T follicular helper cell (primary cell): Measurements from ENCODE around the gene OR6B3.
"Not testable (repeated sequence)": the region's sequence is repeated elsewhere in the genome, so short reads cannot be mapped to it uniquely, and the experiment has no call there.

Experiments
- DNase-seq: peaks from one replicate; pipeline ENCODE4 v3.0.0-alpha.2; 2020; ENCODE audit warnings: low read depth
- total RNA-seq, 2 experiments: gene quantifications; one replicate each; lab custom pipeline; 2026; lab: John Stamatoyannopoulos, UW

Gene OR6B3
- 0 reads per million in 2 experiments for total RNA-seq

DNA sequence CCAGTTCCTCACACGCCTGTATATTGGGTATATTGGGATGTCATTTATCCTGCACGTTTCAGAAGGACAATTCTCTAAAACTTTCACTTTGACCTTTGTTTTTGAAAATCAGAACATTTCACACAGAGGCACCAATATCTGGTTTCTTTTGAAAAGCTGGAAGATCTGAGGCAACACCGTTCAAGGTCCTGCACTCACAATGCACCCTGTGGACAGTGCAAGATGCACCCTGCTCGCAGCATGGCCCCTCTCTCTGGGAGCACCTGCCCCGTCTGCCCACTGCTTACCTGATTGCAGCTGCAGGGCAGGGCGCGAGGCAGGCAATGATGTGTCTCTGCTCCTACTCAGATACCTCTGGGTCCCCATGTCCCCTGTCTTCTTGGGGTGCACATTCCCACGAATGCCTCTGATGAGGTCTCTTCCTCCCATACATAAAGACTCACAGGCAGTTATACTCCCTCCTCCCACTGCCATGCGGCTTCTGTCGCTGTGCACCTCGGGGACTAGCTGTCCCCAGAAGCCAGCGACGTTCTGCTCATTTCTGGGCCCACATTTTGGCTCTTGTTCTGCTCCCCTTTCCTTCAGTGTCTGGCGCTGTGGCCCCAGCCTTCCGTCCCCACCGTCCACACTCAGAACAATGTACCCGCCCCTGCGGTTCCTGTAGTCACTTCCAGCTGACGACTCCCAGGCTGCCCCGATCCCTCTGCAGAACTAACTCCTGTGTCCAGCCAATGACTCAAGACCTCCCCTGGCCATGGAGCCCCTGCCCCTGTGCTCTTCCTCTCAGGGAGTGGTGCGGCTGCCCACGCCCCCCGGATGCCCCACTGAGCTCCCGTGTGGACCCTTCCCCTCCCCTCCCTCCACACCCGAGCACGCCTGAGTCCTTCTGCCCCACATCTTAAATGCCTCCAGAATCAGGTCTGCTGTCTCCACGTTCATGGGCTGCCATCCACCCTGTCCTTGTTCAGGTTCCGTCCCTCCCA, at the start of gene OR6B3:
TSS of gene OR6B3 (minus strand) at position 349 of the 983 bp plus-strand sequence.
- DNase-seq: no peak

DNA sequence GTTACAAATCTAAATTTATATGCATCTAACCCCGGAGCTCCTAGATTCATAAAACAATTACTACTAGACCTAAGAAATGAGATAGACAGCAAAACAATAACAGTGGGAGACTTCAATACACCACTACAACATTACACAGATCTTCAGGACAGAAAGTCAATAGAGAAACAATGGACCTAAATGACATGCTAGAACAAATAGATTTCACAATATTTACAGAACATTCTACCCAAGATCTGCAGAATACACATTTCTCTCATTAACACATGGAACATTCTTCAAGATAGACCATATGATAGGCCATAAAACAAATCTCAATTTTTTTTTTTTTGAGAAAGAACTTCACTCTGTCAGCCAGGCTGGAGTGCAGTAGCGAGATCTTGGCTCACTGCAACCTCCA, 45.0 kb upstream of the OR6B3 start:
- DNase-seq: no peak

DNA sequence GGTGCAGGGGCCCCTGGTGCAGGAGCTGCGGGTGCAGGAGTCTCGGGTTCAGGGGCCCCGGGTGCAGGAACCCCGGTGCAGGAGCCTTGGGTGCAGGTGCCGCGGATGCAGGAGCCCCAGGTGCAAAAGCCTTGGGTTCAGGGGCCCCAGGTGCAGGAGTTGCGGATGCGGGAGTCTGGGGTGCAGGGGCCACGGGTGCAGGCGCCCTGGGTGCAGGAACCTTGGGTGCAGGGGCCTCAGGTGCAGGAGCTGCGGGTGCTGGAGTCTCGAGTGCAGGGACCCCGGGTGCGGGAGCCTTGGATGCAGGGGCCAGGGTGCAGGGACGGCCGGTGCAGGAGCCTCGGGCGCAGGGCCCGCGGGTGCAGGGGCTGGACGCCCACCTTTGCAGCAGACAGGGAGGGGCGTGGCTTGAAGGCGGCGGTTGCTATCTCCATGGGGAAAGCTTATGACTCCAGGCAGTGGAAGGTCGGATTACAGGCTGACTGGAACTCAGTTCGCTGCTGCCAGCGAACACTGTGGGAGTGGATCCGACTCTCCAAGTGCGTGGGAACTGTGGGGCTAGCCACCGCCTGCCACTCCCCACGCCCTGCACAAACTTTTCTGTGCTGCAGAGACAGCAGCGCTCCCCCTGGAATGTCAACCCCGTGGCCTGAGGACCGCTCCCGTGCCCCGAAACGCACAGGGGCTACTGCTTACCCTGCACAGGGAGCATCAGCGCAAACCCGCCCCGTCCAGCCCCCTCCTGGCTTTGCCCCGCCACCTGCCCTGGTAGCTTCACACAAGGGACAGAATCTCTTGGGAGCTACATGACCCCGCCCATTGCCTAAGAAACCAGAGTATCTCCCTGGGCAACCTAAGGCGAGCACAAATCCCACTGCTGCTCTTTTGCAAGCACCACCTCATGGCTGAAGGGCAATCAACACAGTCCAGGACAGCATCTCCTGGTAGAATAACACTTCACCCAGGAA, 42.5 kb upstream of the OR6B3 start:
- no peak for DNase-seq

DNA sequence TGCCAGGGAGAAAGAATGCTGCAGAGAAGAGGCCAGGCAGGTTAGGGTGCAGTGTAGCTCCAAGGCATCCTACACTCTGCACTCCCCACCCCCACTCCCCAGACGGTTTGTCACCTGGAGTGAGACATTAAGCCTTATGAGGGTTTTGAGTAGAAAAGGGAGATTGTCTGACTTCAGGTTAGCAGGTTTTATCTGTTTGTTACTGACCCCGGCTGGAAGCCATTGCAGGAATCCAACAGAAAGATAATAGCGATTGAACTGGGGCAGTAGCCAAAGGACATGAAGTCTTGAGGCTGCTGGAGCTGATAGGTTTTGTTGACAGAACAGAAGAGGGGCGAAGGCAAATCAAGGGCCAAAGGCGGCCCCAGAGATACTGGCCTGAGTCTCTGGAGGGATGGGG, 36.0 kb upstream of the OR6B3 start:
- DNase-seq: no peak

DNA sequence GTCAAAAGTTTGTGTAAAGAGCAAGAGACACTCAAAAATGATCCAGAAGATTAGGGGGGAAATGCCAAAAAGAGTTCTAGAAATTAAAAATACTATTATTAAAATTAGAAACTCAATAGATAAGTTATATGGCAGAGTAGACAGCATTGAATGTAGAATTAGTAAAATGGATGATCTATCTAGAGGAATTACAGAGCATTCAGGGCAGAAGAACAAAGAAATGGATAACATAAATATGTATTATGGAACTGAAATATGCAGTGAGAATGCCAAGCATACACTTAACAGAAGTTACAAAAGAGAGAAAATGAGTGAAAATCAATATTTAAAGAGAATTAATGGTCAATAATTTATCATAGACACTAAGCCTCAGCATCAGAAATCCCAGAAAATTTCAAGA, 33.2 kb upstream of the OR6B3 start:
- no peak for DNase-seq

DNA sequence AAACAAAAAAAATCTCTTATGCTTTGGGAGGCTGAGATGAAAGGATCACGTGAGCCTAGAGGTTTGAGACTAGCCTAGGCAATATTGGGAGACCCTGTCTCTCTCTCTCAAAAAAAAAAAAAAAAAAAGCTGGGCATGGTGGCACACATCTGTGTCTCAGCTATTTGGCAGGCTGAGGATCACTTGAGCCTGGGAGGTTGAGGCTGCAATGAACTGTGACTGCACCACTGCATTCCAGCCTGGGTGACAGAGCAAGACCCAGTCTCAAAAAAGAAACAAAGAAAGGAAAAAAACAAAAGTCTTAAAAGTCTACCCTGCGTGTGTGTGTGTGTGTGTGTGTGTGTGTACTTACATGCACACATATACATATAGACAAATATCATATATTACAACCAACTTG, 25.3 kb upstream of the OR6B3 start:
- DNase-seq: no peak

DNA sequence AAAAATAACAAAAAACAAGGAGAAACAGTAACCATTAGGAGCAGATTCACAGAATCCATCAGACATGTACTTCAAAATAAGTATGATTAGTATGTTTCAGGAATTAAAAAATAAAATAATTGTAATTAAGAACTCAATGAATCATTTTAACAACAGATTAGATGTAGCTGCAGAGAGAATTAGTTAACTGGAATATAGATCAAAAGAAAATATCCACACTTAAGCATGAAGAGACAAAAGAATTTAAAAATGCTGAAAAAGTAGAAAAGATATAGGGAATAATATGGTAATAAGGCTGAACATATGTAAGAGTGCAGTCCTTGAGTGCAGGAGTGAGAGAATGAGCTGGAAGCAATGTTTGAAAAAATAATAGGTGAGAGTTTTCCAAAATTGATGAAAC, 24.1 kb upstream of the OR6B3 start:
- no peak for DNase-seq

DNA sequence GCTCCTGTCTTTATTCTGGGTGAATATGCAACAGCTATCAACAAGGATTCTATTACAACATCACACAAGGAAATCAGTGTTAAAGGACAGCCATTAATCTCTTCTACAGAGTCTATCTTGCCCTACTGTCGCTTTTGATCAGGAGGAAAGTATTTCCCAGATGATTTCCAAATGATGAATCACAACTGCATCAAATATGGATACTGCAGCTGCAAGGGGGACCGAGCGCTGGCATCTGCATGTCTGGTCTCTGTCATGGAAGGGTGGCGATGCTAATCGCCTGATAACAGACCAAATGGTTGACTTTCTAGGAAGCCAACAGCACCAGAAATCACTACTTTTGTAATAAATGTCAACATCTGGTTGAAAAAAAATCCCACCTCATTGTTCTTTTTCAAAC, 21.2 kb upstream of the OR6B3 start:
- no peak for DNase-seq

DNA sequence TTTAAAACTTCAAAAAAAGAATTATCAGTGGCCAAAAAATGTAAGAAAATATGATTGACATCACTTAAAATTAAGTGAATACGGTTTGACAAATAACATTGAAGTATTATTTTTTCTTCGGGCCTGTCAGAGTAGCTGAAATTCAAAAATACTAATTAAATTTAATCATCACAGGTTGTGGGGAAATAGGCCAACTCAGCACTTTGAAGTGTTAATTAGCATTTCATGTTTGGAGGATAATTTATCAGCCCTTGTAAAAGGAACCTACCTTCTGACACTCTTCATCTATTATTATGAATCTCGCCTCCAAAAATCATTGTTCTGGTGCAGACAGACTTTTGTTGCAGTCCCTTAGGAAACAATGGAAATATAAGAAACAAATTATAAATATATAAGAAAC, 17.6 kb upstream of the OR6B3 start:
- DNase-seq: no peak

DNA sequence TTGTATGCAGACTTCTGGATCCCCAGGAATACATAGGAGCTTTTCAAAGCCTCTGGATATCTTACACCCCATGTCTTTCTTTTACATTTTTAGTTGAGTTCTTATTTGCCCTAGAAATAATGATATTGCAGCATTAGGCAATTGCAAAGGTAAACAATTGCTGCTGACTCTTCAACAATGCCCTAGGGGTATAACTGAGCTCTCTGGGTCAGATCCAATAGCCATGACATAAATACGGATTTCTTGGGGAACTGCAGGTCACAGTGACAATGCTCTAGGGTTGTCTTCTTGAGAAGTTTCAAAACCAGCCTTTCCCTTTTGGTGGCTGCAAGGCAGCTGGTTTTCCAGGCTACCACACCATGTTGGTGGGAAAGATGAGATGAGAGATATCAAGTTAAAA, 16.5 kb upstream of the OR6B3 start:
- no peak for DNase-seq

DNA sequence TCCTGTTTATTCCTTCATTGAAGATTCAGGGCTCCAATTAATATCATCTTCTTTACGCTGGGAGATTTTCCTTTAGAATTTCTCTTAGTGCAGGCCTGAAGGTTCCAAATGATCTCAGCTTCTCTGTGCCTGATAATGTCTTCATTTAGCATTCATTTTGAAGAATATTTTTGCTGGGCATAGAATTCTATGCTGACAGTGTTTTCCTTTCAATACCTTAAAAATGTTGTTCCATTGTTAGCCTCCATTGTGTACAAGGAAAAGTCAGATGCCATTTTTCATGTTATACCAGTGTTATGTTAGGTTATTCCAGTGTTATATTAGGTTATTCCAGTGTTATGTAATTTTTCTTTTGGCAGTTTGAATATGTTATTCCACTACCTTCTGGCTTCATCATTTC, 14.9 kb upstream of the OR6B3 start:
- DNase-seq: no peak

DNA sequence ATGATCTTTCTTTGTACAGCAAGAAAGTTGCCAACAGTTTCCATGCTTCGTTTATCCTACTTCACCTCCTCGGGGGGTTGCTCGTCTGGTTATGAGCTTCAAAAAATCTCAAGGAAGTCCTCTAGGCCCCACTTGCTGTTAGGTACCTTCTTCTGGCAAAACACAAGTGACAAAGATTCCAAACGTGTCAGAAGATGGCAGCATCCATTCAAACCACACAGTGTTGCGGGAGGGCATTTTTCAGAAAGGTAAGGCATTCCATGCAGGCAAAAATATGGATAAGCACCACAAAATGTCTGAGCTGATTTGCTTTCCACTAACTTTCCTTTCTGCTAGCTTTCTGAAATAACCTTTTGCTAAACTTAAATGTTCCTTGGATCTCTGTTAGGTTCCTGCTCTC, 13.2 kb upstream of the OR6B3 start:
- DNase-seq: no peak

DNA sequence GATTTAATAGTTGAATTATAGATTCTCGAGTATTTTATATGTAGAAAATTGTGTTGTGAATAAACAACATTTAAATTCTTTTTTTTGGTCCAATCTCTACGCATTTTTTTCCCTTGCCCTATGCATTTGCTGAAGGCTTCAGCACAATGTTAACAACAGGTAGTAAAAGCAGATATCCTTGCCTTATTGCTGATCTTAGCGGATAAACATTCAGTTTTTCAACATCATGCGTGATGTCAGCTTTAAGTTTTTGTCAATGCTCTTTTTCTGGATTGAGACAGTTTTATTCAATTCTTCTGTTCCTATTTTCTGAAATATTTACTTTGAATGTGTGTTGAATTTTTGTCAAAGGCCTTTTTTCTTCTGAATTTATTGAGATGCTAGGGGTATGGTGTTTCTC, 11.6 kb upstream of the OR6B3 start:
- DNase-seq: no peak

DNA sequence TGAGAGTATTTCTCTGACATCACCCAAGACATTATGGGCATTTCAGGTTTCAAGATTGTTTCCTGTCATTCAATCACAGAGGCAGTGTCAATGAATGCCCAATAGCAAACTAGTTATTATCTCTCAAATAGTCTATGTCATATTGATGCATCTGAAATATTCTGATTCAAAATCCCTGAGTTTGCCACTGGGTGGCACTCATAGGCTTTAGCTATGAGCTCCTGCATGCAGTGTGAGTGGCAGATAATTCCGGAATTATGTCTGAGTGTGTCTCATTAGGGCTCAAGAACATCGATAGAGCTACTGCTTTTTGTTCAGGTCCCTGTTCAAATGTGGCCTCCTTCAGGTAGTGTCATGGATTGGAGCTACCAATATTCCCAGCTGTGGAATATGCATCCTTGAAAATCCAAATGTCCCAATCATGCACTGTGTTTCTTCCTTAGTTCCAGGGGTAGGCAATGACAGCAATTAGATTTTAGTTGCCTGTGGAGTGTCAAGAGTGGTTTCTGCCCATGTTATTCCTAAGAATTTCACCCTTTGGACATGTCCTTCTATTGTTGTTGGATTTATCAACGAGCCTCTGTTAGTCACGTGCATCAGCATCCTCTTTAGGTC, 7.8 kb upstream of the OR6B3 start:
- peak; percentile 20 for DNase-seq

DNA sequence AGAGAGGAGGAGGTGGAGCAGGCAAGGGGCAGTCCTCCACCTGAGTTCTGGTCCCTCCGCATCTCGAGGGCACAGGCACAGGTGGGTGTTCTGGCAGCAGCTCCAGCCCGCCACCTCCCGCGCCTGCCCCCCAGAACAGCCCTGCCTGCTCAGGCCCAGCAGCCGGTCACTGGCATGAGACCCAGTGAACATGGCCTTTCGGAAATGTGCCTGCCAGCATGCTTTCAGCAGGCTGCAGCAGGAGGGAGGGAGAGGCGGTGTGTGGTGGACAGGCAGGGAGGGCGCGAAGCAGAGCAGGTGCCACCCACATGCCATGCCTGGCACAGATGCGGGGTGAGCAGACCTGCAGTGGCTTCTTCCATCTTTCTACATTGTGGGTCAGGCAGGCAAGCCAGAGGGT, 3.4 kb upstream of the OR6B3 start:
- no peak for DNase-seq

DNA sequence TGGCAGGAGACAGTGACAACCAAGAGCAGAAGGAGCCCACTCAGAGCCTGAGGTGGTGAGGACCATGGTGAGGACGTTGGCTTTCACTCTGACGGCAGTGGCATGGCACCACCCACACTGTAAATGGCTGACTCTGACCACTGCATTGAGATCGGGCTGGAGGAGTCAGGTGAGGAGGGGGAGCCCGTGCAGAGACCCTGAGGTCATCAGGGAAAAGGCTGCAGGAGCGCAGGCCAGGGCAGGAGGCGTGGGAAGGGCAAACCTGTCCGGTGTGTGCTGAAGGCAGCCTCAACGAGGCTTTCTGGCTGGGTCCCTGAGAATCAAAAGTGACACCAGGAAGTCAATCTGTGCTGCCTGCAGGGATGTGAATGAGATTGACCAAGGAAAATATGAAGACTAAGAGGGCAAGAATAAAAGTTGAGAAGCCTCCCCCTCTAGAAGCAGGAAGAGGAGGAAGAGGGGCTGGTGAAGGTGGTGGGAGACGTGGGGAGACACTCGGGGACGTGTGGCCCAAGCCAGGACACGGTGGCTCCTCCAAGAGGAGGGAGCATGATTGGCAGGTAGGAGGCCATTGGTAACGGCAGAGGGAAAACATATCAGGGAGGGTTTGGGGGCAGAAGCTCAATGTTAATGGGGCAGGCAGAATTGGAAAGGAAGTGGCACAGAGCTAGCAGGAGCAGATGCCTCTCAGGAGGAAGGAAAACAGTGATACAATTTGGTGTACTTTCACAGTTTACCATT, 2.0 kb upstream of the OR6B3 start:
- DNase-seq: no peak

DNA sequence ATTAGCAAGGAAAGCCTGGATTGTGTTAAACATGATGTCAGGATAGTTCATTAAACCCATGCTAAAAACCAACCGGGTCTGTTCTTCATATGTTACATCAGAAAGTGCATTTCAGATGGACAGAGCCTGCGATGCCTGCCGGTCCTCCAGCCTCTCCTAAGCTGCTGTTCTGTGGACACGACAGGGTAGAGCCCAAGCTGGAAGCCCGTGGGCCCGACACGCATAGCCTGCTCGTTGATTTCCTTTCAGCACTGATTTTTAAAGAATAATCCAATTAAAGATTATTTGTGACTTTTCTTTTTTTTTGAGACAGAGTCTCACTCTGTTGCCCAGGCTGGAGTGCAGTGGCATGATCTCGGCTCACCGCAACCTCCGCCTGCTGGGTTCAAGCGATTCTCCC, 797 bp downstream of the OR6B3 start:
- no peak for DNase-seq

DNA sequence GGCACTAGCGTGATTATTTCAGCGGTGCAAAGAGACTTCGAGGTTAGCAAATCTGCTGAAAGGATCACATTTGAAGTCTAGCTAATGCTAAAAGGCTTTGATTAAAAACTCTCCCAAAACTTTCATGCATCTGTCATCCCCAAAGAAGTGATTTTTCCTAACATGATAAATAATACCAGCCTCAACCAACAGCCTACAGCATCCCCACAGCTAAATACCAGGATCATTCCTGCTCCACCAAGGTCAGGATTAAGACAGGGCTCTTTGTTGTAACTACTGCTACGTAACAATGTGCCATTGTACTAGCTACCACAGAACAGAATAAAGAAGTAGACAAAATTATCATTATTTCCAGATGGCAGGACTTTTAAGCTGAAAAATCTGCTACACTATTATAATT, 1.6 kb downstream of the OR6B3 start:
- DNase-seq: no peak

DNA sequence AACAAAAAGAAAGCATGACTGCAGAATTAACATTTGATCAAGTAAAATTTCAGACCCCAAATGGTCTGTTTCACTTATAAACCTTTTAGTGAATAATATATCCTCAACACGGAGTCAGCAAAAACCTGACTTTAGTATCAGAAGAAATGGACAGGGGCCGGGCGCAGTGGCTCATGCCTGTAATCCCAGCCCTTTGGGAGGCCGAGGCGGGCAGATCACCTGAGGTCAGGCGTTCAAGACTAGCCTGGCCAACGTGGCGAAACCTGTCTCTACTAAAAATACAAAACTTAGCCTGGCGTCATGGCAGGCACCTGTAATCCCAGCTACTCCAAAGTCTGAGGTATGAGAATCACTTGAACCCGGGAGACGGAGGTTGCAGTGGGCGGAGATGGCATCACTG, 3.0 kb downstream of the OR6B3 start:
- DNase-seq: no peak

DNA sequence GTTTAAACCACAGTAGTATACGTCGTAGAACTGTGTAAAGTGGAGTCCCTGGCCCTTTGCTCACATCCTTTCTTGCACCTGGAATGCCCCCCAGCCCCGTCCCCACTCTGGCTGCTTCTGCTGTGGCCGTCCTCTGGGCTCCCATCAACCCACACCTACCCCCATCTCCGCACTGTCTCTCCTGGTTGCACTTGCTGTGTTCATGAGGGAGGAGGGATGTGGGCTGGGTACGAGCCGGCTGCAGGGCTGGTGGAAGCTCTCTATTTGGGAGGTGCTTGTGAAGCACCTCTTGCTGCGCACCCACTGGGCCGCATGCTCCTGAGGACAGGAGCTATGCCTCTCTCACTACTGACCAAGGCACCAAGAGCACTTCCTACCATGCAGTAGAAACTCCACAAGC, 5.1 kb downstream of the OR6B3 start:
- DNase-seq: no peak

DNA sequence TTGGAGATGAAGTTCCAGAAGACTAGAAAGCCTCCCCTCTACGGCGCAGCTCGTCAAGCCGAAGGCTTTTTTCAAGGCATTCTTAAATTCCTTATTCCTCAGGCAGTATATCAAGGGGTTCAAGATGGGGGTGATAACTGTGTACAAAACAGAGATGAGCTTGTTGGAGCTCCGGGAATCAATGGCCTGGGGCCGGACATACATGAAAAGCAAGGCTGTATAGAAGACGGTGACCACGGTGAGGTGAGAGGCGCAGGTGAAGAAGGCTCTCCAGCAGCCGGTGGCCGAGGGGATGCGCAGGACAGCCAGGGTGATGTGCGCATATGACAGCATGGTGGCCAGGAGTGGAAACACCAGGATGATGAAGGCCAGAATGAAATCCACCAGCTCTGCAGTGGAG, 8.2 kb downstream of the OR6B3 start:
- DNase-seq: no peak

DNA sequence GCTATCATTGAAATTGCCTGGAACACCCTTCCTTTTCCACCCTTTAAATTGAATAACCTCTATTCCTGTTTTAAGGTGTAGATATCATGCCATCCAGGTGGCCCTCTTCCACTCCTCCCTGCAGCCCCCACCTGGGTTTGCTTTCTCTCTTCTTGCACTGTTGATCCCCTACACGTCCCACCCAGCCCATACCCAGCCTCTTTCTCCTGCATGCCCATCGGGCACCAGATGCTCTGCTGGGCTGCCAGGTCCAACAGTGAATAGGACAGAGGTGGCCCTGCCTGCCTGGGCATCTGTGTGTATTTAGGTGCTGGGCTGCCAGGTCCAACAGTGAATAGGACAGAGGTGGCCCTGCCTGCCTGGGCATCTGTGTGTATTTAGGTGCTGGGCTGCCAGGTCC, 9.2 kb downstream of the OR6B3 start:
- not testable (repeated sequence) for DNase-seq
